HG02884 (cell line): Measurements from ENCODE around the gene PRPF6.
"Not testable (repeated sequence)": the region's sequence is repeated elsewhere in the genome, so short reads cannot be mapped to it uniquely, and the experiment has no call there.

ENCODE experiments used
- ATAC-seq: cut with Tn5 transposase; IDR thresholded peaks from one replicate; pipeline ENCODE4 v1.9.1; 2021; ENCODE audit warnings: mild to moderate bottlenecking, moderate library complexity; ENCODE audit not compliant: unreplicated experiment

PRPF6 gene

DNA sequence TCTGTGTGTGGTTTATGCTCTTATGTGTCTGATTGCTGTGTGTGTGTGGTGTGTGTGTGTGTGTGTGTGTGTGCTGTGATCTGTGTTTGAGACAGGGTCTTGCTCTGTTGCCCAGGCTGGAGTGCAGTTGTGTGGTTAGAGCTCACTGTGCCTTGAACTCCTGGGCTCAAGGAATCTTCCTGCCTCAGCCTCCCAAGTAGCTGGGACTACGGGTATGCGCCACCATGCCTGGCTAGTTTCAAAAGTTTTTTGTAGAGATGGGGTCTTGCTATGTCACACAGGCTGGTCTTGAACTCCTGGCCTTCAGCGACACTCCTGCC, 7.8 kb upstream of the PRPF6 start:
- ATAC-seq = no peak

GRCh38 chr20:63973636-63974401, 7.1 kb upstream of the PRPF6 start:
- no peak for ATAC-seq

- ATAC-seq = no peak
Measured at GRCh38 chr20:63974402-63975200, 6.3 kb upstream of the PRPF6 start.

DNA sequence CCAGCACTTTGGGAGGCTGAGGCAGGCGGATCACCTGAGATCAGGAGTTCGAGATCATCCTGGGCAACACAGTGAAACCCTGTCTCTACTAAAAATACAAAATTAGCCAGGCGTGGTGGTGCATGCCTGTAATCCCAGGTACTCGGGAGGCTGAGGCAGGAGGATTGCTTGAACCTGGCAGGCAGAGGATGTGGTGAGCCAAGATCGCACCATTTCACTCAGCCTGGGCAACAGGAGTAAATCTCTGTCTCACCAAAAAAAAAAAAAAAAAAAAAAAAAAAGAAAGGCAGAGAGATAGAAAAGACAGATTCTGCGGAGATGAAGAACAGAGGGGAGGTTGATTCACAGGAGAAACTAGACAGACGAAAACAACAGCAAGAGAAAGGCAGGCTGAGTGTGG, 4.4 kb upstream of the PRPF6 start:
- not testable (repeated sequence) for ATAC-seq

DNA sequence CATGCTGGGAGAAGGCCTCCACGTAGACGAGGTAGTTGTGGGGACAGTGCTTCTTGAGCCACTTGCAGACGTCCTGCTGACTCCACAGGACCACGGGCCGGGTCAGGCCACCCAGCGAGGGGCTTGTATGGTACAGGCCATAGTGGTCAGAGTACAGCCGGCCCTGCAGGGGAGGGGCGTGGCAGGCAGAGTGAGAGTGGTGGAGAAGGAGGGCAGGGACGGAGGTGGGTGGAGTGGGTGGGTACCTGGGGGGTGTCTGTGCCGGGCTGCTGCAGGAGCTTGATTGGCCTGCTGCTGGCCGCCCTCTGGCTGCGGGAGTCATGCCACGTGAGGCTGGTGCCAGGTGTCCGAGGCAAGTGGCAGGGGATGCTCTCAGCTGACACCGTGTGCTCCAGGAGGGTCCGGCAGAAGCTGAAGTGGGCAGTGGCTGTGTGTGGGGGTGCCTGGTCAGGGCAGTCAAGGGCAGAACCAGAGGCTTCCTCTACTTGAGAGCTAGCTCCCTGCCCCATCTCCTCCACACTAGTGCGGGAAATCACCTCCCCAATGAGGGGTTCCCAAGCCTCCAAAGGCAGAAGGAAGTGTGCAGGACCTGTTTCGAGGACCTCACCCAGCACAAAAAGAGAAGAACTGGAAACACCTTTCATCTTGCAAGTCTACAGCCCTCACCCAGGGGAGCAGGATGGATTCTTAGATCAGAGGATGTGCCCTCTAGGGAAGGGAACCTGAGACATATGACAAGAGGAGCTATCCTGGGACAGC, 3.8 kb upstream of the PRPF6 start:
- no peak for ATAC-seq

- no peak for ATAC-seq
Measured at GRCh38 chr20:63977739-63978276, 3.1 kb upstream of the PRPF6 start.

- ATAC-seq = no peak
Measured at GRCh38 chr20:63978319-63979228, 2.4 kb upstream of the PRPF6 start.

DNA sequence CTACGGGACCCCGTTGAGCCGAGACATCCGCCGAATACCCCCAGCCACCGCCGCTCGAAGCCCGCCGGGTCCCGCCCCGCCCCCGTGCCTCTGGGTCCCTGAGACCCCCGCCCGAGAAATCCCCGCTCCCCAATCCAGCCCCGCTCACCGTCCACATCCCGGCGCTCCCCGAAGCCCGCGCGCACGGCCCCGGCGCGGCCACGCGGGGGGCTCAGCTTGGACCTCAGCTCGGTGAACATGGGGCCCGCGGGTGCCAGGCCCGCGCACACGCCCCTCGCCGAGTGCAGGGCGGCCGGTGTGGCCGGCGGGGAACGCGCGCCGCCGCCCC, 1.7 kb upstream of the PRPF6 start:
- ATAC-seq = no peak

- no peak for ATAC-seq
Measured at GRCh38 chr20:63979557-63980316, 1.2 kb upstream of the PRPF6 start, which contains the start of gene SAMD10. SAMD10 (minus strand) TSS chr20:63979642; CDS start chr20:63979467, 175 bp downstream.

GRCh38 chr20:63980317-63980805, 571 bp upstream of the PRPF6 start:
- no peak for ATAC-seq

DNA sequence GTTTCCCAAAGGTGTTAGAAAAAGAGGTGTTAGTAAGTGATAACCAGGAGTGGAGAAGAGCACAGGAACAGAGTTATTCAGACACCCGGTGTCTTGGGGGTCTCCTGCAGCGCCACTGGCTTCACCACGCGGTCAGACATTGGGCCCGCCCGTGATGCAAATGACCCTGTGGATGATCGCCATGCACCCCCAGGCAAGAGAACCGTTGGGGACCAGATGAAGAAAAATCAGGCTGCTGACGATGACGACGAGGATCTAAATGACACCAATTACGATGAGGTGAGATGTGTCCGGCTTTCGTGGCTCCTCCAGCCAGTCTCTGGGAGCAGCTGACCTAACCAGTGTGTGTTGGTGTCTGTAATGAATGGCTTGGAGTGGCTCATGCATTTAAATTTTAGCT, 2.0 kb downstream of the PRPF6 start:
- no peak for ATAC-seq

GRCh38 chr20:64000906-64001305, 20.0 kb downstream of the PRPF6 start:
- no peak for ATAC-seq

- no peak for ATAC-seq
Measured at GRCh38 chr20:64001607-64002011, 20.7 kb downstream of the PRPF6 start.

DNA sequence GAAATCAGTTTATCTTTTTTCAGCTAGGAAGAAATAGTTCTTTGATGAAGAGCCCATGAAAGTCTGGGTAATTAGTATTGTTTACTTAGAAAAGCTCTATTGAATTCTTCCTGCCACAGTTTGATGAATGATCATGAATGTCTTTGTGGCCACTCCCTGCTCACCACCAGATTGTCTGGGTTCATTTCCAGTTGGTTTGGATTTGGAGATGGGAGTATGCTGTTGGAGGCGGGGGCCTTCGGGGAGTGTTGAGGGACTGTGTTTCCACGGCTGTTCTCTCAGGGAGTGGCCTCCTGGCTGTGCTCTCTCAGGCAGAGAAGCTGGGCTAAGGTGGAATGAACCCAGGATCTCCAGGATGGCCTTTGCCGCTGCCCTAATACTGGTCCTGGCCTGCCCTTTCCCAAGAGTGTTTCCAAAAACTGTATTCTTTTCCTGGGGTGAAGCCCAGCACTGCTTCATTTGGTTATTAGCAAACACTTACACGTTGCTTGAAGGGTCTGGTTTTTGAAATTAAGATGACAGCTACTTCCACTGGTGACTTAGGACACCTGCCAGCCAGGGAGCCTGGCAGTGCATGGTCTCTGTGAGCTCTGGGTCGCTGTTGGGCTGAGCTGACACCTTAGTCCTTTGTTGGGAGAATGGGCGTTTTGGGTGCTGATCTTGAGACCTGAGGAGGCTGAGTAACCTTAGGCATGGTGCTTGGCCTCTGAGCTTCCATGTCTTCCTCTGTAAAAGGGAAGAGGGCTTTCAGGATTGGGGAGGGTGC, 23.2 kb downstream of the PRPF6 start:
- no peak for ATAC-seq

GRCh38 chr20:64005394-64005793, 24.5 kb downstream of the PRPF6 start:
- ATAC-seq = no peak

DNA sequence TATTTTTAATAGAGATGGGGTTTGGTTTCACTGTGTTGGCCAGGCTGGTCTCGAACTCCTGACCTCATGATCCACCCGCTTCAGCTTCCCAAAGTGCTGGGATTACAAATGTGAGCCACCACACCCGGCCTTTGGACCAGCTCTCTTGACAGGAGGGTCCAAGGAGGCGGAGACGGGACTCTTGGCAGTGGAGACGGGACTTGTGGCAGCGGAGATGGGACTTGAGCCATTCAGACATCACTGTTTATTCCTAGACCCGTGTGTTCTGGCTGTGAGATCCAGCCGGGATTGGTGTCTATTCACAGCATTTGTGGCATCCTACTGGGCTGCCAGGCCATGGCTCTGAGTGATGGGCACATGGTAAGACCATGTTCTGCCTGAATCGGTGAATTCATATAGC, 25.6 kb downstream of the PRPF6 start:
- ATAC-seq = no peak

DNA sequence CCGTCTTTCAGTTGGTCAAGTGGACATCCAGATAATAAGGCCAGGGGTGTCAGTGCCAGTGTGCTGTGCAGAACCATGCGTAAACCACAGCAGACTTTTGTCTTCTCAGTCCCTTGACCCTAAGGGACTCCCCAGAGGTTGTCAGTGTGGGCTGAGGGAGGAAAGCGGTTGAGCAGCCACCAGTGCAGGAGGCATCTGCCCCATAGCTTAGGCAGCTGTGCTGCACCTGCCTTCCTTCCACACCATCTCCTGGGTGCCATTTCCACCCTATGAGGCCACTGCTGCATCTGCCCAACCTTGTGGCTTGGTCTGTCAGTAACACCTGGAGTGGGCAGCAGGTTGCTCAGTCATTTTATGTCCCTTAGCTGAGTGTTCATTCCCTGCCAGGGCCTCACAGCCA, 26.0 kb downstream of the PRPF6 start:
- ATAC-seq = no peak

GRCh38 chr20:64009811-64010387, 29.0 kb downstream of the PRPF6 start:
- no peak for ATAC-seq
